ENCODE results near the gene SAG. TPM values are rescaled to one million over a fixed set of nuclear protein-coding genes. Genes with fewer than 3 reads are reported as not detected.
"Not testable (repeated sequence)": the region's sequence is repeated elsewhere in the genome, so short reads cannot be mapped to it uniquely, and the experiment has no call there.

The SAG gene
- total RNA-seq, 1 donor from 2014 or later = 0.04 TPM

DNA sequence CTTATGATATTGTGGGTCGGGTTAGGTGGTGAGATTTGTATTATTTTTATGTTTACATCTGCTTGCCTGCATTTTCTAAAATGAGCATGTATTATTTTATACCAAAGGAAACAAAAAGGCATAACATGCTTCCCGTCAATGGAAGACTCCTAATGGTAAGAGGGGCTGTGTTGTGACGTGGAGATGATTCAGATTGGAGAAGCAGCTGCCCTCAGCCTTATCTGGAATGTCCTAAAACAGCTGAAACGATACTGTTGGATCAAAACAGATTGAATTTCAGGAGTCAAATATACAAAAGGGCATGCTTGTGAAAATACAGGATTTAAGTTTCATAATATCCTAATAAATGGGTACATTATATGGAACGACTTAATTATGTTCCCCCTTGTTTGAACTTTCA, 65.7 kb downstream of the SAG start:
- intact Hi-C loops (cut with micrococcal nuclease) = no loop called here
- Mint-ChIP-seq H3K9me3 (no peaks in the 10 kb centered on the region), H3K4me3 (no peak overlapping the region), H3K27ac (peak overlapping the region; percentile 57), H3K4me1 (peaks cover 71% of the 10 kb centered on the region), H3K36me3 (ENCODE audit: low read depth) (peaks cover 61% of the 10 kb centered on the region), H3K27me3 (no peaks in the 10 kb centered on the region)
- POLR2A ChIA-PET = interaction anchor here (0.9 to 1.2 kb wide), 2 partner anchors 17 to 19 kb away, joined by 3 to 6 read pairs; no protein-coding TSS in a partner anchor
- CTCF ChIA-PET = interaction anchor here (1.4 kb wide), 1 partner anchor 70 kb away, joined by 4 read pairs; no protein-coding TSS in a partner anchor
- TF ChIP-seq, protein P1, sequence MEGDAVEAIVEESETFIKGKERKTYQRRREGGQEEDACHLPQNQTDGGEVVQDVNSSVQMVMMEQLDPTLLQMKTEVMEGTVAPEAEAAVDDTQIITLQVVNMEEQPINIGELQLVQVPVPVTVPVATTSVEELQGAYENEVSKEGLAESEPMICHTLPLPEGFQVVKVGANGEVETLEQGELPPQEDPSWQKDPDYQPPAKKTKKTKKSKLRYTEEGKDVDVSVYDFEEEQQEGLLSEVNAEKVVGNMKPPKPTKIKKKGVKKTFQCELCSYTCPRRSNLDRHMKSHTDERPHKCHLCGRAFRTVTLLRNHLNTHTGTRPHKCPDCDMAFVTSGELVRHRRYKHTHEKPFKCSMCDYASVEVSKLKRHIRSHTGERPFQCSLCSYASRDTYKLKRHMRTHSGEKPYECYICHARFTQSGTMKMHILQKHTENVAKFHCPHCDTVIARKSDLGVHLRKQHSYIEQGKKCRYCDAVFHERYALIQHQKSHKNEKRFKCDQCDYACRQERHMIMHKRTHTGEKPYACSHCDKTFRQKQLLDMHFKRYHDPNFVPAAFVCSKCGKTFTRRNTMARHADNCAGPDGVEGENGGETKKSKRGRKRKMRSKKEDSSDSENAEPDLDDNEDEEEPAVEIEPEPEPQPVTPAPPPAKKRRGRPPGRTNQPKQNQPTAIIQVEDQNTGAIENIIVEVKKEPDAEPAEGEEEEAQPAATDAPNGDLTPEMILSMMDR (IDR thresholded peaks at IDR 0.05) = no peak
- DNase-seq (no peak), ATAC-seq (ENCODE audit: low read depth) (no peak)

DNA sequence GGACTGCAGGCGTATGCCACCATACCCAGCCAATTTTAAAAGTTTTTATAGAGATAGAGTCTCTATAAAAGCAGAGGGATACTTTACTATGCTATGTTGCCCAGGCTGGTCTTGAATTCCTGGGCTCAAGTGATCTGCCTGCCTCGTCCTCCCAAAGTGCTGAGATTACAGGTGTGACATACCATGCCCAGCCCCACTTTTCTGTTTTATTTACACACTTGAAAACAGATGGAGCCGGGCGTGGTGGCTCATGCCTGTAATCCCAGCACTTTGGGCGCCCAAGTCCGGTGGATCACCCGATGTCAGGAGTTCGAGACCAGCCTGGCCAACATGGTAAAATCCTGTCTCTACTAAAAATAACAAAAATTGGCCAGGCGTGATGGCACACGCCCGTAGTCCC, 67.2 kb downstream of the SAG start:
- peaks cover 54% of the 10 kb centered on the region for H3K36me3 Mint-ChIP-seq (ENCODE audit: low read depth)
- H3K4me1 Mint-ChIP-seq = peaks cover 71% of the 10 kb centered on the region
- H3K9me3 Mint-ChIP-seq; ATAC-seq (ENCODE audit: low read depth); H3K27me3 Mint-ChIP-seq; CTCF ChIA-PET; H3K4me3 Mint-ChIP-seq; DNase-seq; intact Hi-C loops (cut with micrococcal nuclease): not testable (repeated sequence)
- peak overlapping the region; percentile 72 for H3K27ac Mint-ChIP-seq
- POLR2A ChIA-PET = interaction anchor here (0.6 to 1.1 kb wide), 2 partner anchors 9 to 191 kb away, joined by 3 read pairs; no protein-coding TSS in a partner anchor

DNA sequence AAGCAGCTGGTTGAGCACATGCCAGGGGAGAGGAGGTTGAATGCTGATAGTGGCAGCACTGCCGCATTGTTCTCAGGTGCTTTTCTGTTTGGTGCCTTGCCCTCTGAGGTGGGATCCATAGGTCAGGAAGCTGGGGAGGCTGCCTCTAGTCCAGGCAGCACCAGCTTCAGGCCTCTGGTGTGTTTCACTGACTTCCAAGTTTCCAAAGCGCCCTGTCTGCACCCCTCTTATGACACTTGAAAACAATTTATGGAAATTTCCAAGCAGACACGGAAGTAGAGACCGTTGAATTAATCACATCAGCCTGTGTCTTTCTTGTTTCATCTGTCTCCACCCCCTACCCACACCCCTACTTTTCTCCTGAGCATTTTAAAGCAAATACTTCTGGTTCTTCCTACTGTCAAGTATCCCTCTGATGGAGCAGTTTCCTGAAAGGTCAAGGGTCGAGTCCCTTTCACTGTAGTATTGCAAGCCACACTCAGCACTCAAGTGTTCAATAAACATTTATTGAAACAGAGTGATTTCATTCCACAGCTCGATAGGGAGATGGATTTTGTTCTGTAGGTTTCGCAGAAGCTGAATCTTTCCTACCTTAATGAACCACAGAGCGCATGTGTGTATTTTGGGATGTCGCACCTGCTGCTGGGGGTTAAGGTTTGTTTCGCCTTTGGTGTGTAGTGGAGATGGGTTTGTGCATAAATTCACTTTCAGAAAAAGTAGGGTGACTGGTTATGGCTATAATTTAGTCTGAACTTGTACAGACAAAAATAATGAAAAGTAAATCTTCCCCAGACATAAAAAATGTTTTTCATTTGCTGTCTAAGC, 68.1 kb downstream of the SAG start:
- ATAC-seq (ENCODE audit: low read depth) (no peak), DNase-seq (no peak)
- CTCF ChIA-PET = no interaction called here
- no peaks in the 10 kb centered on the region for H3K9me3 Mint-ChIP-seq
- peaks cover 72% of the 10 kb centered on the region for H3K4me1 Mint-ChIP-seq
- TF ChIP-seq, protein P1 (IDR thresholded peaks at IDR 0.05) = no peak
- H3K36me3 Mint-ChIP-seq (ENCODE audit: low read depth) = peaks cover 53% of the 10 kb centered on the region
- intact Hi-C loops (cut with micrococcal nuclease) = no loop called here
- no peak overlapping the region for H3K4me3 Mint-ChIP-seq
- H3K27ac Mint-ChIP-seq = peak overlapping the region; percentile 72
- H3K27me3 Mint-ChIP-seq = no peaks in the 10 kb centered on the region
- POLR2A ChIA-PET = interaction anchor here (1.6 kb wide), 1 partner anchor 13 kb away, joined by 5 read pairs; no protein-coding TSS in a partner anchor

DNA sequence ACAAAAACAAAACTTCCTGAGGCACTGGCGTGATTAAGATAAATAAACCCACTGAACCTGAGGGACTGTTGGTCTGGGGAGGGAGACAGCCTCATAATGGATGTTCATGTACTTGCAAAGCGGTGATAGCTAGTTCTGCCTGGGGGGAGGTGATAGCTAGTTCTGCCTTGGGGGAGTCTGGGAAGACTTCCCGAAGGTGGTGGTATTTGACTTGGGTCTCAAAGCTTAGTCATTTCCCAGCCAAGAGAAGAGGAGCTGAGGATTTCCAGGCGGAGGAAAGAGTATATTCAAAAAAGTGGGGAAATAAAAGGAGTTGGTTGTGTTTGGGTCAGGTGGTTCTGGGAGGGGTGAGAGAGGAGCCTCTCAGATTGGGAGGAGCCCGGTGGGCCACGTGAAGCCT, 71.4 kb downstream of the SAG start:
- Mint-ChIP-seq H3K27ac (peak overlapping the region; percentile 91), H3K4me3 (no peak overlapping the region), H3K36me3 (ENCODE audit: low read depth) (peaks cover 44% of the 10 kb centered on the region), H3K4me1 (peaks cover 79% of the 10 kb centered on the region), H3K27me3 (no peaks in the 10 kb centered on the region), H3K9me3 (no peaks in the 10 kb centered on the region)
- intact Hi-C loops (cut with micrococcal nuclease) = no loop called here
- TF ChIP-seq, protein P1 (IDR thresholded peaks at IDR 0.05) = no peak
- ATAC-seq (ENCODE audit: low read depth) (no peak), DNase-seq (no peak)
- CTCF ChIA-PET = no interaction called here
- POLR2A ChIA-PET = interaction anchor here (1.1 to 2.4 kb wide), 2 partner anchors 24 to 48 kb away, joined by 3 to 8 read pairs; no protein-coding TSS in a partner anchor

DNA sequence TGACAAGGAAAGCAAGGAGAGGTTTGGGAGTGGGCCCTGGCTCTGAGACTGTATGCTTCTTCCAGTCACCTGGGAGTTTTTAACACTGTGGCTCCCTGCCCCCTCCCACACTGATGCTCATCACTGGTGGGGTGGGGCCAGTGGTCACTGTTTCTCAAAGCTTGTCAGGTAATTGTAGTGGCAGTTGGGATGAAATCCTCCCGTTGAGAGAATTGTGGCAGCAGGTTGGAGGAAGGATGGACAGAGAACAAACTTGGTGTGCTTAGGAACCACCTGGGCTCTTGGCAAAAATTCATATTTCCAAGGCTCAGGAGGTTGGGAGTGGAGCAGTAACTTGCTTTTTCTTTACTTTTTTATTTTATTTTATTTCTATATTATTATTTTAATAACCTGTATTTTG, 71.8 kb downstream of the SAG start:
- ATAC-seq (ENCODE audit: low read depth) (no peak), DNase-seq (no peak)
- ChIA-PET CTCF (no interaction called here), POLR2A (interaction anchor here (1.1 to 2.4 kb wide), 2 partner anchors 24 to 48 kb away, joined by 3 to 8 read pairs; no protein-coding TSS in a partner anchor)
- Mint-ChIP-seq H3K4me3 (no peak overlapping the region), H3K27ac (peak overlapping the region; percentile 91), H3K27me3 (no peaks in the 10 kb centered on the region), H3K4me1 (peaks cover 81% of the 10 kb centered on the region), H3K36me3 (ENCODE audit: low read depth) (peaks cover 41% of the 10 kb centered on the region), H3K9me3 (no peaks in the 10 kb centered on the region)
- TF ChIP-seq, protein P1 (IDR thresholded peaks at IDR 0.05) = no peak
- intact Hi-C loops (cut with micrococcal nuclease) = no loop called here
